Psoas muscle (tissue), 7 donors: ENCODE measurements around the gene CCR5AS.

Source experiments
- ATAC-seq, 4 donors: fragments of 200-7000 bp; cut with Tn5 transposase; one replicate each; pipeline ENCODE4 v1.9.1; 2020; ENCODE audit warnings: moderate library complexity in 3 of 4, mild to moderate bottlenecking in 2 of 4
- DNase-seq, 2 donors: peaks; one replicate each; pipeline ENCODE4 v3.0.0-alpha.2; 2020
- H3K27ac ChIP-seq: fragments of 200-600 bp; one replicate; pipeline ENCODE4 v1.8.0; 2022
- H3K27me3 ChIP-seq, 3 donors: fragments of 200-600 bp in 1 of 3; one replicate each; pipeline versions ENCODE4 v1.6.1 to v1.8.0; 2013 to 2022; ENCODE audit warnings: low read length in 2 of 3, mild to moderate bottlenecking in 2 of 3, moderate library complexity in 1 of 3; ENCODE audit not compliant: insufficient read depth in 3 of 3
- H3K36me3 ChIP-seq, 2 donors: fragments of 200-600 bp in 1 of 2; one replicate each; pipeline versions ENCODE4 v1.6.1 to v1.8.0; 2013 to 2022; ENCODE audit warnings: low read depth in 1 of 2, mild to moderate bottlenecking in 1 of 2, moderate library complexity in 1 of 2; ENCODE audit not compliant: insufficient read depth in 1 of 2
- H3K4me1 ChIP-seq: fragments of 200-600 bp; one replicate; pipeline ENCODE4 v1.8.0; 2022
- H3K4me3 ChIP-seq: fragments of 200-600 bp; one replicate; pipeline ENCODE4 v1.8.0; 2022; ENCODE audit warnings: mild to moderate bottlenecking
- H3K9me3 ChIP-seq: fragments of 200-600 bp; one replicate; pipeline ENCODE4 v1.8.0; 2022
- CTCF ChIP-seq: fragments of 200-600 bp; IDR thresholded peaks from one replicate; pipeline ENCODE4 v1.8.0; 2022; ENCODE audit warnings: antibody characterized with exemption
- WGBS, 3 donors: extraction: QIAGEN DNeasy Blood & Tissue Kit; methylation state at CpG; one replicate each; pipeline versions ENCODE4 v1.1.6 to v1.1.7; 2013; 5-methylcytosine and 5-hydroxymethylcytosine counted together
- intact Hi-C, 2 donors: fragments of 100-400 bp; cut with DNase I; formaldehyde crosslinking; loops; one replicate each; pipeline versions ENCODE4 v1.11.0 to v1.14.2; 2022
- donor health status: healthy with polysubstance abuse.
- donor health status: DM: no; HTN: no; CAD: no; lungs with moderate emphysema.
- donor health status: Bipolar disorder and iron deficiency.
- donor health status: healthy.
- donor health status: DM: yes; HTN: yes; CAD: no.
- donor health status: DM: no; HTN: no; CAD: no.
- donor health status: DM: yes; HTN: yes; CAD: no.

CCR5AS gene

GRCh38 chr3:46422617-46423016 is 15.8 kb upstream of the CCR5AS start:
- no peaks in the 10 kb centered on the region for H3K9me3 ChIP-seq
- H3K27ac ChIP-seq, result no peak overlapping the region
- H3K36me3 ChIP-seq, result no peaks in the 10 kb centered on the region
- intact Hi-C loops, result no loop called here
- no peak for TF ChIP-seq CTCF
- no peaks in the 10 kb centered on the region for H3K27me3 ChIP-seq
- no peaks in the 10 kb centered on the region for H3K4me1 ChIP-seq
- DNase-seq, result no peak
- WGBS, 3 donors, result 81 to 89% (median 85%) methylated on average over 6 of the region's 6 CpGs
- no peak overlapping the region for H3K4me3 ChIP-seq
- peak; percentile 56 to 68 (median 60) for ATAC-seq

- intact Hi-C loops, result no loop called here
- TF ChIP-seq CTCF, result no peak
- no peak for DNase-seq
- WGBS, 3 donors, result 47 to 73% (median 67%) methylated on average over 2 of the region's 2 CpGs
- Histone ChIP-seq H3K4me3 (no peak overlapping the region), H3K27ac (no peak overlapping the region), H3K36me3 (no peaks in the 10 kb centered on the region), H3K27me3 (no peaks in the 10 kb centered on the region), H3K9me3 (no peaks in the 10 kb centered on the region), H3K4me1 (no peaks in the 10 kb centered on the region)
- ATAC-seq, result no peak
These were observed 14.1 kb upstream of the CCR5AS start for GRCh38 chr3:46420931-46421330.

- ATAC-seq (no peak), DNase-seq (no peak)
- no peak overlapping the region for H3K27ac ChIP-seq
- no peak overlapping the region for H3K4me3 ChIP-seq
- no peaks in the 10 kb centered on the region for H3K9me3 ChIP-seq
- TF ChIP-seq CTCF, result no peak
- no peaks in the 10 kb centered on the region for H3K27me3 ChIP-seq
- 81 to 94% (median 87%) methylated on average over 4 of the region's 4 CpGs for WGBS, 3 donors
- intact Hi-C loops, result no loop called here
- no peaks in the 10 kb centered on the region for H3K4me1 ChIP-seq
- H3K36me3 ChIP-seq, result no peaks in the 10 kb centered on the region
These were observed 12.9 kb upstream of the CCR5AS start for GRCh38 chr3:46419816-46420215.

- TF ChIP-seq CTCF, result no peak
- no peak overlapping the region for H3K27ac ChIP-seq
- intact Hi-C loops, result no loop called here
- WGBS, 3 donors, result 84 to 88% (median 85%) methylated on average over 9 of the region's 9 CpGs
- no peaks in the 10 kb centered on the region for H3K27me3 ChIP-seq
- ATAC-seq (peak in 1 of 4 donors; percentile 13), DNase-seq (no peak)
- H3K36me3 ChIP-seq, result no peaks in the 10 kb centered on the region
- H3K9me3 ChIP-seq, result no peaks in the 10 kb centered on the region
- no peak overlapping the region for H3K4me3 ChIP-seq
- H3K4me1 ChIP-seq, result peaks cover 4% of the 10 kb centered on the region
These were observed 11.2 kb upstream of the CCR5AS start for GRCh38 chr3:46417841-46418611.
